SJSA1 (cell line): ENCODE measurements around the gene JCAD. TPM values are rescaled to one million over a fixed set of nuclear protein-coding genes. Genes with fewer than 3 reads are reported as not detected.

Experiments used
- DNase-seq, 2 experiments: peaks; one replicate each; pipeline ENCODE4 v3.0.0-alpha.2; 2015 to 2020; ENCODE audit warnings: low spot score in 2 of 2, low read depth in 1 of 2
- H3K27ac ChIP-seq: fragments of 250-450 bp; sonication (Bioruptor Pico); 2 replicates; pipeline ENCODE4 v1.5.1; 2020; ENCODE audit warnings: mild to moderate bottlenecking, moderate library complexity
- H3K27me3 ChIP-seq: fragments of 250-450 bp; sonication (Bioruptor Pico); replicated peaks from 2 replicates; pipeline ENCODE4 v1.5.1; 2020; ENCODE audit warnings: mild to moderate bottlenecking, moderate library complexity
- H3K36me3 ChIP-seq: fragments of 250-450 bp; sonication (Bioruptor Pico); 2 replicates; pipeline ENCODE4 v1.5.1; 2020; ENCODE audit warnings: mild to moderate bottlenecking
- H3K4me1 ChIP-seq: fragments of 250-450 bp; sonication (Bioruptor Pico); replicated peaks from 2 replicates; pipeline ENCODE4 v1.6.1; 2021; ENCODE audit warnings: mild to moderate bottlenecking
- H3K4me3 ChIP-seq: fragments of 250-450 bp; sonication (Bioruptor Pico); 2 replicates; pipeline ENCODE4 v1.5.1; 2020; ENCODE audit warnings: mild to moderate bottlenecking
- H3K9me3 ChIP-seq: fragments of 250-450 bp; sonication (Bioruptor Pico); replicated peaks from 2 replicates; pipeline ENCODE4 v1.5.1; 2020; ENCODE audit warnings: mild to moderate bottlenecking
- total RNA-seq: library from RNA; depleted of rRNA; stranded (reverse); fragments of >200 nt; shearing (Covaris generic); gene quantifications from 2 replicates; pipeline ENCODE4 v1.2.3, GENCODE V29; 2014

Gene JCAD
- total RNA-seq, 1 experiment from 2014 or later, result 24.9 TPM

DNA sequence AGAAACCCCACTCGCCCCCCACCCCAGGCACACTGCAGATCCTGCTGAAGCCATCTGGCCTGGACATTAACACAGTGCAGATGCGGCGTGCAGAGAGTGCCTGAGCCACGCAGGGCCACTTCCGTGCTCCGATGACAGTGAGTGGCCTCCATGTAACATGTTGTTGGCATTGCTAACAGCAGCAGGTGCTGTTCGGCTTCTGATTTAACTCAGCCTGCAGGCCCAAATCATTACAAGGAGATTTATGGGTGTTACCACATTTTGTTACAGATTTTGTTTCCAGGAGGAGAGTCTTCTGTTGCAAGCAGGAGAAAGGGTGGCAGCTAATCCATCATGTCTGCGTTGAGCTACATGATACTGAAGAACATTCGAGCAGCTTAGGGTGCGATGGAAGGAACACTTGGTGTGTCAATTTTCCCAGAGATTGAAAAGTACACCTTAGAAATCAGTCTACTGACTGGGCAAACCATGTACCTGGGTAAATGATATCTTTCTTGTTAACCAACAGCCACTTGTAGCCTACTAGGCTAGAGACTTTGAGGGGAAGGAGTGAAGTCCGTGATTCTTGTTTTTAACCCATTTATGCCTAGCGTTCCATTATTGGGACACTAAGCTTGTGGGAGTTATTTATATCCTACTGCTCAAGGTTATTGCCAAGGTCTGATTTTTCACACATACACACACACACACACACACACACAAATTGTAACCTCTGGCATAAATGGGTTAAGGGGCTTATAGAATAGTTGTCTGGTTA is 90.0 kb downstream of the JCAD start:
- H3K4me1 ChIP-seq, result no peaks in the 10 kb centered on the region
- no peaks in the 10 kb centered on the region for H3K36me3 ChIP-seq
- no peak overlapping the region for H3K4me3 ChIP-seq
- no peaks in the 10 kb centered on the region for H3K27me3 ChIP-seq
- no peaks in the 10 kb centered on the region for H3K9me3 ChIP-seq
- no peak for DNase-seq
- H3K27ac ChIP-seq, result no peak overlapping the region

DNA sequence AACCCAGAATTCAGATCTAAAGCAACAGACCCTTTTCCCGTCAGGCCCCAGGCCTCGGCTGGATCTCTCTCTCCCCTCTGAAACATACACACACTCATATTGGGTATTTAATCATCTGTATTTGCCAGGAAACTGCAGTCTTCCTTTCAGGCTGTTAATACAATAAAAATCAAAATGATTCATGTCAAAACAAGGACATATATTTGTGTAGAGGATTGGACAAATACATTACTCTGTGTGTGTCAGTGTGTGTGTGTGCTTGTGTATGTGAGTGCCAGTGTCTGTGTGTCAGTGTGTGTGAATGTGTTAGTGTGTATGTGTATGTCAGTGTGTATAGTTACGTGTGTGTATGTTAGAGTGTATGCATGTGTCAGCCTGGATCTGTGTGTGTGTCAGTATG is 90.8 kb downstream of the JCAD start:
- Histone ChIP-seq H3K9me3 (no peaks in the 10 kb centered on the region), H3K4me3 (no peak overlapping the region), H3K36me3 (no peaks in the 10 kb centered on the region), H3K4me1 (no peaks in the 10 kb centered on the region), H3K27me3 (no peaks in the 10 kb centered on the region), H3K27ac (no peak overlapping the region)
- DNase-seq, result no peak

DNA sequence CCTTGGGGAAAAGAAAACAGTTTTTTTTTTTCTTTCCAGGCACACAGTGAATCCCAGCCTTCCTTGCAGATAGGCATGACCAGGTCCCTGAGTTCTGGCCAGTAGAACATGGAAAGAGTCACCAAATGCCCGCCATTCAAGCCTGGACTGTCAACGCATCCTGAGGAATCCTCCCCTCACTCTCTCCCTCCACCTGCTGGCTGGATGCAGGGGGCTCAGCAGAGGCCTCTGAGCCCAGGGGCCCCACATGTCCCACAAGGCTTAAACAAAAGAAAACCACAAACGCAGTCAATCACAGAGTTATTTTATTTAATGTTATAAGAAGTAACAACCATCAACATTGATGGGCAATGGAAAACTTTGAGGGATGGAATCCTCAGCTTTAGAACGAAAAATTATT is 93.1 kb downstream of the JCAD start:
- no peaks in the 10 kb centered on the region for H3K27me3 ChIP-seq
- no peaks in the 10 kb centered on the region for H3K4me1 ChIP-seq
- no peak overlapping the region for H3K27ac ChIP-seq
- no peak for DNase-seq
- no peak overlapping the region for H3K4me3 ChIP-seq
- no peaks in the 10 kb centered on the region for H3K36me3 ChIP-seq
- H3K9me3 ChIP-seq, result no peaks in the 10 kb centered on the region
